HG03571 (cell line): ENCODE results near the gene ITPRIPL2.
A peak's percentile ranks its signal among the peaks of the same experiment; 100 is the strongest.

Experiments
- ATAC-seq: cut with Tn5 transposase; IDR thresholded peaks from one replicate; pipeline ENCODE4 v1.9.1; 2021; ENCODE audit not compliant: unreplicated experiment

The ITPRIPL2 gene

DNA sequence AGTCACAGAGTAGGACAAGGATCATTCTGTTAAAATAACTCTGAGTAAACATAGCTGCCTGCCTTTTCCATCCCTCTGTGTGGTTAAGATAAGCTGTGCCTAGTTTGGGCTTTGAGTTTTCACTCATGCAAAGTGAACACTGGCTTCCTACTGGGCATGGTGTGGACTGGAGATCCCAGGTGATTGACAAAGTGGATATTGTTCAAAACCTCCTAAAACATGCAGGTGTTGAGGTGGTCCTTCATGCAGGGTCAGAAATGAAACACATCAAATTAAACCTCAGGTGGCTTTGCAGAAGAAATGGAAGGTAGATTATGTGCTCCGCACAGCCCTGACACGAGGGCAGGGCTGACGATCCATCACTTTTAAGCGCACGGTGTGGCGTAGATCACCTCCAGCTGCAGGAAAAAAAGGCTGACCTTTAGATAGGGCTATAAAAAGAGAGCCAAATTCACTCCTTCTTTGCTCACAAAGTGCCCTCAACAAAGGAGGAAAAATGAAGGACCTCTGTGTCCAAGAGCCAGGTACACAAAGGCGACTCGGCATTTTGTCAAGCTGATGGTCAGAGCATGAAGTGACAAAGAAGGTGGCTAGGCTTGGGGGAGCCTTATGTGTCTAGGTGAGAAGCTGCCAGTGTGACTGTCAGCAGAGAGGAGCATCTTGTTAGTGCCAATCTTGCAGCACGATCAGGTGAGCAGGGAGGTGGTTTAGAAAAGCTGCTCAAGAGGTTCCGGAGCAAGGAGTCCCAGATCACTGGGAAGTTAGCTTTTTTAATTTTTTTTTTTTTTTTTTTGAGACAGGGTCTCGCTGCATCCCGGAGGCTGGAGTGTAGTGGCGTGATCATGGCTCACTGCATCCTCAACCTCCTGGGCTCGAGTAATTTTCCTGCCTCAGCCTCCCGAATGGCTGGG lies 19.9 kb upstream of the ITPRIPL2 start:
- ATAC-seq: no peak

DNA sequence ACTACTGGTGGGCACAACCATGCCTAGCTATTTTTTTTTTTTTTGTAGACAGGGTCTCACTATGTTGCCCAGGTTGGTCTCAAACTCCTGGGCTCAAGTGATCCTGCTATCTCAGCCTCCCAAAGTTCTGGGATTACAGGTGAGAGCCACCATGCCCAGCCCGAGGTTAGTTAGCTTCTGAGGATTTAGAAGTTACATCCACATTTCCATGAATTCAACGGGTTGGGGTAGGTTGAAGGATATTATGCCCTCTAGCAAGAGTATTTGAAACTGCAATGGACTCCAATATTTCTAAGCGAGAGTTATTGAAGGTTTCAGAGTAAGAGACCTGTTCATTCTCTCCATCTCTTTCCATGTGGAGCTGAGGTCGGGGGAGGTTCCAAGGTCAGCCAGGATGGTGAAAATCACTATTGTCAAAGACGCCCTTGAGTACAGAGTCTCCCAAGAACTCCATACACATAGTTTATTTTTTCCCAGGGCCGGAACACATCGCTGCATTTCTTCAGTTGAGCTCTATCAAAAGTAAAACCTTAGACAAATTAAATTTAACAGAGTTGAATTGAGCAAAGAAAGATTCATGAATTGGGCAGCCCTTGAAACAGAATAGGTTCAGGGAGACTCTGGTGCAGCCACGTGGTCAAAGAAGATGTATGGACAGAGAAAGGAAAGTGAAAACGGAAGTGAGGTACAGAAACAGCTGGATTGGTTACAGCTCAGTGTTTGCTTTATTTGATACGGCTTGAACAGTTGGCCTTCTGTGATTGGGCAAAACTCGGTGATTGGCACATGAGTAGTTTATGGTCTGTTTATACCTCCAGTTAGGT lies 19.0 kb upstream of the ITPRIPL2 start:
- ATAC-seq: no peak

DNA sequence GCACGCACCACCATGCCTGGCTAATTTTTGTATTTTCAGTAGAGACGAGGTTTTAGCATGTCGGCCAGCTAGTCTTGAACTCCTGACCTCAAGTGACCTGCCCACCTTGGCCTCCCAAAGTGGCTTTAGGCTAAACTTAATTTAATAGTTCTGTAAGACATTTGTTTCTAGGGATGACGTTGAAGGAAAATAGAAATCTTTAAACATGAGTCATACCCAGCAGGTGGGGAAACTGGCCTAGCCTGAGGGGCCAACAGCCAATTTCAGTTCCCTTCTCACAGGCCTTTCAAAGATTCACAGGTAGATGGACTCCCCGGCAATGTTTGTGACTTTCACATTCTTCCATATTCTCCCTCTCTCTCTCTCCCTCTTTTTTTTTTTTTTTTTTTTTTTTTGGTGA lies 18.1 kb upstream of the ITPRIPL2 start:
- ATAC-seq: peak; percentile 72

DNA sequence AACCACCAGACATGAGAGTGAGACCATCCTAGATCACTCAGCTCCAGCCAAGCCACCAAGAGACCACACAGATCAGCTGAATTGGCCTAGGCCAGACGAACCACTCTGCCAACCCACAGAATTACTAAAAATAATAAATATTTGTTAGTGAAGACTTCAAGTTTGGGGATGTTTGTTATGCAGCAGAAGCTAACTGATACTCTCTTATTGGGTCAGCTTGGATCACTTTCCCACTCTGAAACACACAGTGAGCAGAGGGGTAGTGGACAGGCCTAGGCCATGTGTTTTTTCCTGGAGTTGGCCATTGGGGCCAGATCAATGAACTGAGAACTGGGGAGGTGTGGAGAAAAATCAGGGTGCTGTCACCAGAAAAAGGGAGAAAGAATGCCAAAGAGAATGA lies 15.6 kb upstream of the ITPRIPL2 start:
- no peak for ATAC-seq

DNA sequence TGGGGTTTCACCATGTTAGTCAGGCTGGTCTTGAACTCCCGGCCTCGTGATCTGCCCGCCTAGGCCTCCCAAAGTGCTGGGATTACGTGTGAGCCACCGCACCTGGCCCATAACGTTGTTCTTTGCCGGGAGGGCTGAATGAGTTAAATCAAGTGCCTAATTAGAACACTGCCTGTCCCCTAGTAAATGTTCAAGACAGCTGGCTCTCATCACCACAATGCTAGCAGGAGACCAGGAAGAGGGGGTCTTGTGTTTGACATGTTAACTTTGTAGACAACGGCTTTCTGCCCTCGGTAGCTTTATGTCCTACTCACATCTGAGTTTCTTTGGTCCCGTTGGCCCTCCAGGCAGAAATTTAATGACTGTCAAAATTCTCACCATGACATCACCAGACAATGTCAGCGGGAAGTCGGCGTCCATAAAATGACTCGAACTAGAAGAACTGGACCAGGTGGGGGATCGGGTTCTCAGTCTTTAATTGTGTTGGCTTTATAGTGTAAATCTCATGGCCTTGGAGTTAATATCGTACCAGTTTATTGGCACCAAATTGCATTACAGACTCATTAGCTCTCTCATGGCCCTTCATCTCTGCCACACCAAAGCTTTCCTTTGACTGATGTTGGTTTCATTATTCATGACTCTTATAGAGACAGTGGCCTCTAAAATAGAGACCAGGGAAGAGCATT lies 11.4 kb upstream of the ITPRIPL2 start:
- ATAC-seq: no peak

DNA sequence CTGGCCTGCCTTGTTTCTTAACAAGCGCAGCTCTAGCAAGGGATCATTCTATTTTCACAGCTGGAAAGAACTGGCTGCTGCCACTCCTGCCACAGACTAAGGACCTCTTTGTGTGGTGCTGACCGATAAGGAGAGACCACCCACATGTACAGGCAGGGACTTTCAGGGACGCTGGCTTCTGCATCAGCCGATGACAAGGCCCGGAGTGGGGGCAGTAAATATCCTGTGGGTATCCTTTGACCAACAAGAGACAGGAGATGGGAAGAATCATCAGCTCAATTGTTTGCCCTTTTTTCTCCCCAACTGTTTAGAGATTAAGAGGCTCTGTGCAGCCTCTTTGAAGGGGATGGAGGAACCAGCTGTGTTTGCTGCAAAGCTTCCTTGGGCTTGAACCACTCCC lies 9.2 kb upstream of the ITPRIPL2 start:
- ATAC-seq: no peak

DNA sequence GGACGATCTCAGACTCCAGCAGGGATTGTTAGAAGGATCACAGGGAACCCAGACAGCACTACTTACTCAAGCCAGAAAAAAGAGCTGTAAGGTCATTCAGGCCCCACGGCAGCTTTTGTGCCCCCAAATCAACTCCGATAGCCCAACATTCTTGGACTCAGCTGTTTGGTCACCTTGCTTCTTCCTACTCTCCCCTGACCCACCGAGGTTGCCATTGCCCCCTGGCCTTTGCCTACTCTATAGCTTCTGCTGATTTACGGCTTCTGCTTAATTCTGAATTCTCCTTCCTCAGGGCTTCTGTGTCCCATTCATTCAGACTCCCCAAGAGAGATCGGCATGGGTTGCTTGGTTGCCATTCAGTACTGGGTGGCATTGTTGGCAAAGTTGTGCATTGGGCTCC lies 8.6 kb upstream of the ITPRIPL2 start:
- ATAC-seq: no peak

DNA sequence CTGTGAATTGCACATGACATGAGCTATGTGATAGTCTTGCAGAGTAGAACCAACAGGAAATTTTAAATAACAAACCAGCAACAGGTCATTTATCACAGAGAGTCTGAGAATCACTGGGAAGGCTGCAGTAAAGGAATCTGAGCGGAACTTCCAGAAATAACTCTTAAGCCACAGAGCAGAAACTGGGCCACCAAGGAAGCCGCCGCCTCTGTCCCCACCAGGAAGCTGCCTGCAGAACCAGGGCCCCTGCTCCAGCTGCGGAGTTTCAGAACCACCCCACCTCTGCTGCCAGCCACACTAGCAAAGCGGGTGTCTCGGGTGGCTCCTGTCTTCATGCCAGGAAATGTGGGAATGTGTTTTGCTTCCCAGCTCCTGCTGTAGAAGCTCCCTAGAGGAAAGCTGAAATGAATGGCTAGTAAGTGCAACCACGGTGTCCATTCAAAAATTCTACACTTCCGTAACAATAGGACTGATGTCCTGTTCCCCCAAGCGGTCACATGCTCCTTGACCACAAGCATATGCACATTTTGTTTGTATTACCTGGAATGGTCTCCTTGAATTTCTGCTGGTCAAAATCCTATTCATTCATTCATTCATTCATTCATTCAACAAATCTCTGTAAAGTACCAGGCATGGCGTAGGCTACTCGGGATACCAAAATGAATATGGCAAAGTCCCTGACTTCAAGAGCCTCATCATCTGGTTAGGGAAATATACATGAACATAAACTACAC lies 7.7 kb upstream of the ITPRIPL2 start:
- ATAC-seq: no peak

DNA sequence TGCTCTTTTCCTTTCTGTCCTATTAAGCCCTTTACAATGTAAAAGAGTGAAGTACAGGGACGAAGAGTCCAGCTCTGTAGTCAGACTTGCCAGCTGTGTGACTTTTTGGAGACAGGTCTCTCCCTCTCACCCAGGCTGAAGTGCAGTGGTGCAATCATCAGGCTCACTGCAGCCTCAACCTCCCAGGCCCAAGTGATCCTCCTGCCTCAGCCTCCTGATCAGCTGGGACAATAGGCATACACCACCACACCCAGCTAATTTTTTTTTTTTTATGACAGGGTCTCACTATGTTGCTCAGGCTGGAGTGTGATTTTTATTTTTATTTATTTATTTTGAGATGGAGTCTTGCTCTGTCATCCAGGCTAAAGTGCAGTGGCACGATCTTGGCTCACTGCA lies 7.1 kb upstream of the ITPRIPL2 start:
- no peak for ATAC-seq

DNA sequence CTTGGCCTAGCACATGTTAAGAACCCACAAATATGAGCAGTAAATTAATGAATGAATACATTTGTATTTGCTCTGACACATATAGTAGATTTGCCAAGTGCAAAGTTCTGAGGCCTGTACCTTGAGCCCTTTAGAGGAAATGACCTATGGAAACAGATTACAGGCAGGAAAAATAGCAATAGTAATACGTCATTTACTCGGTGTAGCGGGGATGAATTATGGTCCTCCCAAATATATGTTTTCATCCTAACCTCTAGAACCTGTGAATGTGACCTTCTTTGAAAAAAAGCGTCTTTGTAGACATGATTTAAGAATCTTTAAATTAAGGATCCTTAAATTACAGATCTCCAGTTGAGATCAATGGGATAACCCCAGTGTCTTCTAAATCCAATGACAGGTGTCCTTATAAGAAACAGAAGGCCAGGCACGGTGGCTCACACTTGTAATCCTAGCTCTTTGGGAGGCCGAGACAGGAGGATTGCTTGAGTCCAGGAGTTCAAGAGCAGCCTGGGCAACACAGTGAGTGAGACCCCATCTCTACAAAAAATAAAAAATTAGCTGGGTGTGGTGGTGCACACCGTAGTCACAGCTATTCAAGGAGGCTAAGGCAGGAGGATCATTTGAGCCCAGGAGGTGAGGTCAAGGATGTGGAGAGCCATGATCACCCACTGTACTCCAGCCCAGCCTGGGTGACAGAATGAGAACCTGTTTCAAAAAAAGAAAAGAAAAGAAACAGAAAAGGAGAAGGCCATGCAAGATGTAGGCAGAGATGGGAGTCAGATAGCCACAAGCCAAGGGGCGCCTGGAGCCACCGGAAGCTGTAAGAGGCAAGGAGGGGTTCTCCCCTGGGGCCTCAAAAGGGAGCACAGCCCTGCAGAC lies 5.1 kb upstream of the ITPRIPL2 start:
- ATAC-seq: no peak

DNA sequence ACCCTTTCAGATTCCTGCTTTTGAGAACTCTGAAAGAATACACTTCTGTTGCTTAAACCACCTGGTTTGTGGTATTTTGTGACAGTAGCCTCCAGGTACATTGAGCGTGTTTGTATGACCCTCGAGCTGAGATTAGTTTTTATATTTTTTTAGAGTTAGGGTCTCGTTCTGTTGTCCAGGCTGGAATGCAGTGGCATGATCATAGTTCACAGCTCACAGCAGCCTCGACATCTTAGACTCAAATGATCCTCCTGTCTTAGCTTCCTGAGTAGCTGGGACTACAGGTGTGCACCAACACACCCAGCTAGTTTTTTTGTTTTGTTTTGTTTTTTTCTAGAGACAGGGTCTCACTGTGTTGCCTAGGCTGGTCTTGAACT lies 4.5 kb upstream of the ITPRIPL2 start:
- ATAC-seq: no peak

DNA sequence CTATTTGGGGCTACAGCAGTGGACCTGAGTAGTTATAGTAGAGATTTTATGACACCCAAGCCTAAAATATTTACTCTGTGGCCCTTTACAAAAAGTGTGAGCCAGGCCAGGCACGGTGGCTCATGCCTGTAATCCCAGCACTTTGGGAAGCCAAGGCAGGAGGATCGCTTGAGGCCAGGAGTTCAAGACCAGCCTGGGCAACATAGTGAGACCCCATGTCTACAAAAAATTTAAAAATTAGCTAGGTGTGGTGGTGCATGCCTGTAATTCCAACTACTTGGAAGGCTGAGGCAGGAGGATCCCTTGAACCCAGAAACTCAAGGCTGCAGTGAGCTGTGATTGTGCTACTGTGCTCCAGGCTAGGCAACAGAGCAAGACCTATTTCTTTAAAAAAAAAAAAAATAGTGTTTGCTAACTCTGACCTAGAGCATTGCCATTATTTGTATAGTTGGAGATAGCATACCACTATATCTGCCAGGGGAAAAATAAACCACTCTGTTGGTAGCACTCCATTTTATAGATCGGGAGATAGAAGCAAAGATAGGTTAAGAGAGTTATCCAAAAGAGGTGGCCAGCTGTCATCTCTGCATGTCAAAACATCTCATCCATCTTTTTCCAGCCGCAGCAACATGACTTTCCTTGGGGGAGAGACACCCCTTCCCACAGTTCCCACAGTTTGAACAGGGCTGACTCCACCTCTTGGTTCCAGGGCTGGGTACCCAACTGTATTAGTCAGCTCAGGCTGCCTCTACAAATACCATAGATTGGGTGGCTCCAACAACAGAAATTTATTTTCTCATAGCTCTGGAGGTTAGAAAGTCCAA lies 3.0 kb upstream of the ITPRIPL2 start:
- ATAC-seq: no peak

DNA sequence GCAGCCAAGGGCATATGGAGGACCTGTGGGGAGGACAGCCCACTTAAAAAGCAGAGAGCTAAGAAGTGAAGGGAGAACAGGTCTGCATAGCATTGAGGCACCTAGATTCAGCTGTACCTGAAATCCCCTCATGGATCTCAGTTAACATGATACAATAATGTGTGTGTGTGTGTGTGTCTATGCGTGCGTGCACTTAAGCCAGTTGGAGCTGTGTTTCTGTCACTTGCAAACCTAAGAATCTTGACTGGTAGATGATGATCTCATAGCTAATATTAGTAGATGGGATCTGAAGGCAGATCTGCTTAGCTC lies 1.7 kb upstream of the ITPRIPL2 start:
- ATAC-seq: no peak

DNA sequence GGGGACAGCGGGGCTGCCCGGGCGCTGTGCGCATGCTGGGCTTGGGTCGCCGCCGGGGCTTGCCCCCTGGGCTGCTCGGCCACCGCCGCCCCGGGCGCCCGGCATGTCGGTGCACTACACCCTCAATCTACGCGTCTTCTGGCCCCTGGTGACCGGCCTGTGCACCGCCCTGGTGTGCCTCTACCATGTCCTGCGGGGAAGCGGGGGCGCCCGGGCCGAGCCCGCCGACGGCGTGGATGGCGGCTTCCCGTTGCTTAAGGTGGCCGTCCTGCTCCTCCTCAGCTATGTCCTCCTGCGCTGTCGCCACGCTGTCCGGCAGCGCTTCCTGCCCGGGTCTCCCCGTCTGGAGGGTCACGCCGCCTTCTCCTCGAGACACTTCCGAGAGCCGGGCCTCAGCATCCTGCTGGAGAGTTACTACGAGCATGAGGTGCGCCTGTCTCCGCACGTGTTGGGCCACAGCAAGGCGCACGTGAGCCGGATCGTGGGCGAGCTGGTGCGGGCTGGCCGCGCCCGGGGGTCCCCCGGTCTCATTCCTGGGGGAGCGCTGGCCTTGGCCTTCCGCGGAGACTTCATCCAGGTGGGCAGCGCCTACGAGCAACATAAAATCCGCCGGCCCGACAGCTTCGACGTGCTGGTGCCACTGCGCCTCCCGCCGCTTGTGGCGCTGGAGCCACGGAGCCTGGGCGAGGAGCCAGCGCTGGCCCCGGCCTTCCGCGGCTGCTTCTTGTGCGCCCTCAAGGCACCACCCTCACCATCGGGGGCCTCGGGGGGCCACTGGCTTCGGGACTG lies 789 bp downstream of the ITPRIPL2 start:
- peak; percentile 29 for ATAC-seq

DNA sequence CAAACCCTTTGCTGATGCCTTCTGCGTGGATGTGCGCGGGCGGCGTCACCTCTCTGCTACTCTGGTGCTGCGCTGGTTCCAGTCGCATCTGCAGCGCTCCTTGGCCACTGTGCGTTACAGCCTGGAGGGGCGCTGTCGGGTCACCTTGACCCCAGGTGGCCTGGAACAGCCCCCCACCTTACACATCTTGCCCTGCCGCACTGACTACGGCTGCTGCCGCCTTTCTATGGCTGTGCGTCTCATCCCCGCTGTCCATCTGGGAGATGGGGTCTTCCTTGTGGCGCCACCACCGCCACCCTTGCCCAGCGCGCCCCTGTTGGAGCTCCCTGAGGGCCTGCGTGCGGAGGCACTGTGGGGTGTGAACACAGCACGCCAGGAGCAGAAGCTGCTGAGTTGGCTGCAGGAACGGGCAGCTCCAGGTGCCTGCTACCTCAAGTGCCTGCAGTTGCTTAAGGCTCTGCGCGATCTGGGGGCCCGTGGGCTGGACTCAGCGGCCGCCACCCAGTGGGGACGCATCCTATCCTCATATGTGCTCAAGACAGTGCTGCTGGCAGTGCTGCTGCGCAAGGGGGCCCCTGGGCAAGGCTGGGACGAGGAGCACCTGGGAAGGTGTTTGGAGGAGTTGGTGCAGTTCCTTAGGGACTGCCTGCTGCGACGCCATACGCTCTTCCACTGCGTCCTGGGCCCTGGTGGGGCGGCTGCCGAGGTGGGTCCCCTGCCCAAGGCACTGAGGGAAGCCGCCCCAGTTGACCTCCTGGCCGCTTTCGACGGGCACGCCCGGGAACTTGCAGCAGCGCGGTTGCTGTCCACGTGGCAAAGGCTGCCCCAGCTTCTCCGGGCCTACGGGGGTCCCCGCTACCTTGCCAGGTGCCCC lies 1.6 kb downstream of the ITPRIPL2 start:
- no peak for ATAC-seq

DNA sequence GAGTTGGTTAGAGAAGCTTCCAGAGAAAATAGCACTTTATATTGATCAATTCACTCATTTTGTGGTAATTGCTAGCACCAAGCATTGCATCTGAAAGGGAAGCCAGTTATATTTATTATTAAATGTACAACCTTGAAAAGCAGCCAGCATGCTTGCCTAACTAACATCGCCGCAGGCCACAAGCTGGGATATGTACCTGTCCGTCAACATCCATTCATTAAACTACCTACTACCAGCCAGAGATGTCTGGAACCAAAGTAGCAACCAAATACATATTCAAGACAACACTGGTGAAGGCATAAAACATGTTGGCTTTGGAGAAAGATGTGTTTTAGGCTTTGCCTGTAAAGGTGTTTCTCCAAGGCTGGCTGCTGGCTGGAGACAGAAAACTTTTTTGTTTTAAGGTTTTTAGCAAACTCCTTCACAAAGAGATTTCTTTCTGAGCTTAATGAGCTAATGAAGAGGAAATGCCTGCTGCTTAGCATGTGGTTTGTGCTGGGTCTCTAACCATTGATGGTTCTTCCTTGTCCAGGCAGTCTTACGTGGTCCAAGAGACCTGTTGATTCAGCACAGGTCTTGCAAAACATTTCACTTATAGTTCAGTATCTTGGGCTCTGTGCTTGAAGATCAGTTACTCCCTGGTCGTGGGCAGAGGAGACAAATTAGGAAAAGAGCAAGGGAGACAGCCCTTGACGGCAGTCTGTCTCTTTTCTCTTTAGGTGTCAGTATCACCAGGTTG lies 3.1 kb downstream of the ITPRIPL2 start:
- no peak for ATAC-seq

DNA sequence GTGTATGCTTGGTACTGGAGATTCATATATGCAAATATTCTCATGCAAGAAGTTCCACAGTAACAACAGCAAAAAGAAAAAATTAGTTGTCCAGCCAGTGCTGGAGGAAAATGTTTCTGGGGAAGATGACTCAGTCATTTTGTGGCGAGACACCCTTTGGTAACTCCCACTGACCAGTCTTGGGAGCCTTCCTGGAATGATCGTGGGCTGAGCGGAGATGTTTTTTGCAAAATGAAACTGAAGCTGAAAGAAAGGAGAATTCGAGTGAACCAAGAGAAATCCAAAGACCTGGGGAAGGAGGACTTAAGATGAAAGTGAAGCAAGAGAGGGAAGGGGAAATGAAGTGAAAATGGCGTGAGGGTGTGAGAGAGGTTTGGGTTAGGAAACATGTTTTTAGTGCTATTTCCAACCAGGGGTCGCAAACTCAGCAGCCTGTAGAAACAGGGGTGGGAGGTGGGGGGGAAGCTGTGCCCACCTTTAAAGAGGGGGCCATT lies 5.2 kb downstream of the ITPRIPL2 start:
- no peak for ATAC-seq
